ENCODE data around the gene CEP41.

- TF ChIP-seq POLR2A (IDR thresholded peaks at IDR 0.05) (no peak), CTCF (IDR thresholded peaks at IDR 0.05) (no peak)
Observed at GRCh38 chr7:130401101-130401500, 39.7 kb downstream of the CEP41 start.
